ENCODE results near the gene ELAVL1. TPM values are rescaled to one million over a fixed set of nuclear protein-coding genes. Genes with fewer than 3 reads are reported as not detected.

ELAVL1 gene
- total RNA-seq, 2 experiments from 2014 or later, result 65.4 to 168 TPM

DNA sequence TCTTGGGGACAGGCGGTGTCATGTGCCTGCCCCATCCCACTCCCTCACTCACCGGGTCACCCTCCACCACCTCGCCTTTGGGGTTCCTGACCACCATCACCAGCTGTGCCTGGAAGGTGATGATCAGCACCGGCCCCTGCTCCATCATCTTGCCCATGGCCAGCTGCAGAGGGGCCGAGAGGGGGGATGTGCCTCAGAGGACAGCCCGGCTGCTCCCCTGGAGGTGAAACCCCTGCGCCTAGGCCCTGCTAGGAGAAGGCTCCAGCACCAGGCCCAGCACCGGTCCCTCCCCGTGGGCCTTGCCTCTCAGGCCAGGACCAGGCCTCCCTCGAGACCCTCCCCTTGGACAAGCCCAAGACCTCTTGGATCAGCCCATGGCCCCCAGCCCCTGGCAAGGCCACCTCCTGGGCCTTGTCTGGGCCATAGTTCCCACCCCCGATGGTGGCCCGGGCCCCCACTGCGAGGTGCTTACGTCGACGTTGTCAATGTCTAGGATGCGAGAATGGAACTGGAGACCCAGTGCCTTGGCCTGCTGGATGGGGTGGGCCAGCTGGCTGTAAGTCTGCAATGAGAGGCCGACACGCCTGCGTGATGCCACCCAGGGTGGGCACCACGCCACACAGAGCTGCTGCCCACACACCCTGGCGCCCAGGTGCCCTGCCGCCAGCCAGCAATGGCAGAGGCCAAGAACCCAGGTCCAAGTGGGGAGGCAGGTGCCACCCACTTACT lies 77.7 kb downstream of the ELAVL1 start:
- POLR2A ChIA-PET, result no interaction called here
- Histone ChIP-seq H3K27ac (ENCODE audit: low read depth, low read length, poor library complexity, severe bottlenecking) (no peak overlapping the region), H3K4me2 (ENCODE audit: low read length) (no peak overlapping the region), H4K20me1 (ENCODE audit: insufficient read depth, low read length) (no peaks in the 10 kb centered on the region), H3K4me1 (ENCODE audit: insufficient read depth, low read length, poor library complexity, severe bottlenecking) (peaks cover 5% of the 10 kb centered on the region), H3K9me3 (ENCODE audit: low read length) (no peaks in the 10 kb centered on the region), H3K9me2 (ENCODE audit: insufficient read depth, low read length) (no peaks in the 10 kb centered on the region), H3K4me3 (ENCODE audit: low read depth, low read length, poor library complexity, severe bottlenecking) (no peak overlapping the region), H2AFZ (ENCODE audit: low read length) (no peak overlapping the region), H3K36me3 (ENCODE audit: insufficient read depth, low read length) (peaks cover 37% of the 10 kb centered on the region), H3K79me2 (ENCODE audit: insufficient read depth, low read depth, low read length) (no peaks in the 10 kb centered on the region)
- BruUV-seq (replicated peaks), result no TSS peak
- DNase-seq (ENCODE audit: low spot score), result no peak
- intact Hi-C loops (cut with micrococcal nuclease; ENCODE audit: unreplicated experiment), result no loop called here
- TF ChIP-seq CTCF (conservative IDR thresholded peaks at IDR 0.05; ENCODE audit: low read length) (no peak), EZH2phosphoT487 (IDR thresholded peaks at IDR 0.05; ENCODE audit: borderline replicate concordance, low read depth, low read length) (no peak)
- CTCF ChIA-PET (ENCODE audit: unreplicated experiment), result no interaction called here

DNA sequence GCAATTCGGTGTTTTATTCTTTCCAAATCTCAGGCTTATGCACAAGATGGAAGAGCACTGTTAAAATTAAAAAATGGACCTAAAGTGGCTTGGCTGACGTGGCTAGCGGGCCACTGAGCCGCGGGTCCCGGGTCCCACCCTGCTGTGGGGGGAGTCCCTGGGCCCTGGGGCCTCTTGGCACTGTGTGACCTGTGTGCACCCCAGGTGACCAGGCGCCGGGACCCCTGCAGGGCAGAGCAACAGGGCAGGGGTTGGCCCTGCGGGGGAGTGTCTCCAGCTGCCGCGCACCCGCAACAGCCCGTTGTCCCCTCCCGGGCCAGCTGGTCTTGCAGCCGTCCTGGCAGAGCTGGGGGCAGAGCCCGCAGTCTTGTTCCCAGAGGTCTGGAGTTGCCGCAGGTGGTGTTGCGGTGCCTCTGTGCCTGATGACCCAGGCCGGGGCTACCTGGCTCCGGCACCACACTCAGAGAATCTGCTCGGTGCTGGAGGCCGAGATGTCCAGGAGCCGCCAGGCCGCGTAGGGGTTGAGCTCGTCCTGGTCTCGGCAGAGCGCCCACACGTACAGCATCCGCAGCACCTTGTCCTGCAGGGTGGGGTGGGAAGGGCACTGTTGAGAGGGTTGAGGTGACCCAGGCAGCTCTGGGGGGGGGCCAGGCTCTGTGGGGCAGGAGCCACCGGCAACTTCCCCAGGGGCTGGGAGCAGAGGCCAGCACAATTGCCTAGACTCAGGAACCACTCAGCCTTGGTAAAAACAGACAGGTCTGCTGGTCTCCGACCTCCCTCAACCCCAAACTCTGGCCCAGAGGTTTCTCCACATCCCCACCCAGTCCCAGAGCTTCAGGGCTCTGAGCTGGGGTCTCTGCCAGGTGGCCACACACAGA lies 78.5 kb downstream of the ELAVL1 start:
- intact Hi-C loops (cut with micrococcal nuclease; ENCODE audit: unreplicated experiment), result no loop called here
- Histone ChIP-seq H3K27ac (ENCODE audit: low read depth, low read length, poor library complexity, severe bottlenecking) (no peak overlapping the region), H3K4me1 (ENCODE audit: insufficient read depth, low read length, poor library complexity, severe bottlenecking) (peaks cover 5% of the 10 kb centered on the region), H3K36me3 (ENCODE audit: insufficient read depth, low read length) (peaks cover 32% of the 10 kb centered on the region), H3K79me2 (ENCODE audit: insufficient read depth, low read depth, low read length) (no peaks in the 10 kb centered on the region), H3K4me3 (ENCODE audit: low read depth, low read length, poor library complexity, severe bottlenecking) (no peak overlapping the region), H3K9me3 (ENCODE audit: low read length) (no peaks in the 10 kb centered on the region), H3K9me2 (ENCODE audit: insufficient read depth, low read length) (no peaks in the 10 kb centered on the region), H4K20me1 (ENCODE audit: insufficient read depth, low read length) (no peaks in the 10 kb centered on the region), H2AFZ (ENCODE audit: low read length) (no peak overlapping the region), H3K4me2 (ENCODE audit: low read length) (peak overlapping the region; percentile 73)
- TF ChIP-seq CTCF (conservative IDR thresholded peaks at IDR 0.05; ENCODE audit: low read length) (no peak), EZH2phosphoT487 (IDR thresholded peaks at IDR 0.05; ENCODE audit: borderline replicate concordance, low read depth, low read length) (no peak)
- no TSS peak for BruUV-seq (replicated peaks)
- POLR2A ChIA-PET, result no interaction called here
- CTCF ChIA-PET (ENCODE audit: unreplicated experiment), result interaction anchor here (0.5 kb wide), 1 partner anchor 60 kb away, joined by 3 read pairs; no protein-coding TSS in a partner anchor
- no peak for DNase-seq (ENCODE audit: low spot score)
